HG03342 (cell line): ENCODE results near the gene FAT4.

ENCODE experiments used
- ATAC-seq: cut with Tn5 transposase; IDR thresholded peaks from one replicate; pipeline ENCODE4 v1.9.1; 2021; ENCODE audit warnings: mild to moderate bottlenecking, moderate library complexity; ENCODE audit not compliant: unreplicated experiment

FAT4 gene, protein sequence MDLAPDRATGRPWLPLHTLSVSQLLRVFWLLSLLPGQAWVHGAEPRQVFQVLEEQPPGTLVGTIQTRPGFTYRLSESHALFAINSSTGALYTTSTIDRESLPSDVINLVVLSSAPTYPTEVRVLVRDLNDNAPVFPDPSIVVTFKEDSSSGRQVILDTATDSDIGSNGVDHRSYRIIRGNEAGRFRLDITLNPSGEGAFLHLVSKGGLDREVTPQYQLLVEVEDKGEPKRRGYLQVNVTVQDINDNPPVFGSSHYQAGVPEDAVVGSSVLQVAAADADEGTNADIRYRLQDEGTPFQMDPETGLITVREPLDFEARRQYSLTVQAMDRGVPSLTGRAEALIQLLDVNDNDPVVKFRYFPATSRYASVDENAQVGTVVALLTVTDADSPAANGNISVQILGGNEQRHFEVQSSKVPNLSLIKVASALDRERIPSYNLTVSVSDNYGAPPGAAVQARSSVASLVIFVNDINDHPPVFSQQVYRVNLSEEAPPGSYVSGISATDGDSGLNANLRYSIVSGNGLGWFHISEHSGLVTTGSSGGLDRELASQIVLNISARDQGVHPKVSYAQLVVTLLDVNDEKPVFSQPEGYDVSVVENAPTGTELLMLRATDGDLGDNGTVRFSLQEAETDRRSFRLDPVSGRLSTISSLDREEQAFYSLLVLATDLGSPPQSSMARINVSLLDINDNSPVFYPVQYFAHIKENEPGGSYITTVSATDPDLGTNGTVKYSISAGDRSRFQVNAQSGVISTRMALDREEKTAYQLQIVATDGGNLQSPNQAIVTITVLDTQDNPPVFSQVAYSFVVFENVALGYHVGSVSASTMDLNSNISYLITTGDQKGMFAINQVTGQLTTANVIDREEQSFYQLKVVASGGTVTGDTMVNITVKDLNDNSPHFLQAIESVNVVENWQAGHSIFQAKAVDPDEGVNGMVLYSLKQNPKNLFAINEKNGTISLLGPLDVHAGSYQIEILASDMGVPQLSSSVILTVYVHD (N-terminal part only)

GRCh38 chr4:125314676-125315575 lies at the start of gene FAT4:
FAT4 (plus strand) TSS chr4:125314955; CDS start chr4:125316412, 1,457 bp downstream.
- ATAC-seq, result peak; percentile 85

DNA sequence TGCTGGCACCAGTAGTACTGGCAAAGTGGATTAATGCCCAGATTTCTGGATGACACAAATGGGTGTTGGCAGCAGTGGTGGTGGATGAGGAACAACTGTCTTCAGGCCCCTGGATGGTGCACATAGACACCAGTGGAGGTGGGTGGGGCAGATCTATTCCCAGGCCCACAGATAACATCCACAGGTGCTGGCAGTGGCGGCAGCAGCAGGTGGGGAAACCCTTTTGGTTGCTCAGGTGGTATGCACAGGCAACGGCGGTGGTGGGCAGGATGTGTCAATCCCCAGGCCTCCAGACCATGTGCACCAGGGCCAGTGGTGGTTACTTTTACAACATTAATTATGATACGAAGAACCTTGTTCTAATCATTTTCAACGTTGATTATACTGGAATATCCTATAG lies 48.9 kb upstream of the FAT4 start:
- no peak for ATAC-seq

GRCh38 chr4:125266901-125267604 lies 47.7 kb upstream of the FAT4 start:
- no peak for ATAC-seq

DNA sequence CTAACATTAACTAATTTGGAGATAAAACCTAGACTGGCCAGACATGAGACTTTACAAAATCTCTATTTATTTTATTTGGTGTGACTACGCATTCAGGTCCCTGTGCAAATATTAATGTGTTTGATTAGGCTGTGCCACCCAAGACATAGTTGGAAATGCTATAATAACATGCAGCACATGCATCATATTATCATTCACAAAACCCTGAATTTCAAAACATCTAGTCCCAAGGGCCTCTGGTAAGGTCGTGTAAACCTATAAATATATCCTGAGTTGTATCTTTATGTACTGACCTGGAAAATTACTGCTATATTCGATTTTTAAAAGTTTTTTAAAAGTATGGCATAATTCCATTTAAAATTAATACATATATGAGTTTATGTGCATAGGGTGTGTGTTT lies 47.1 kb upstream of the FAT4 start:
- no peak for ATAC-seq

GRCh38 chr4:125268068-125268755 lies 46.5 kb upstream of the FAT4 start:
- no peak for ATAC-seq

GRCh38 chr4:125276811-125277210 lies 37.9 kb upstream of the FAT4 start:
- no peak for ATAC-seq

DNA sequence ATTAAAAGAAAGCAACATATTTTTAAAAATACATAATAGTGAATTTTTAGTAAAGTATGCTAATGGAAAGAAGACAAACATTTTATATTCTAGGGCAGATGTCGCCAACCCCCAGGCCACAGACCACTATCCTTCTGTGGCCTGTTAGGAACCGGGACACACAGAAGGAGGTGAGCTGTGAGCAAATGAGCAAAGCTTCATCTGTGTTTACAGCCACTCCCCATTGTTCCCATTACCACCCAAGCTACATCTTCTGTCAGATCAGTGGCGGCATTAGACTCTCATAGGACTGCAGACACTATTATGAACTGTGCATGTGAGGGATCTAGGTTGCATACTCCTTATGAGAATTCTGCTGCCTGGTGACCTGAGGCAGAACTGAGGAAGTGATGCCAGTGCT lies 37.0 kb upstream of the FAT4 start:
- no peak for ATAC-seq

DNA sequence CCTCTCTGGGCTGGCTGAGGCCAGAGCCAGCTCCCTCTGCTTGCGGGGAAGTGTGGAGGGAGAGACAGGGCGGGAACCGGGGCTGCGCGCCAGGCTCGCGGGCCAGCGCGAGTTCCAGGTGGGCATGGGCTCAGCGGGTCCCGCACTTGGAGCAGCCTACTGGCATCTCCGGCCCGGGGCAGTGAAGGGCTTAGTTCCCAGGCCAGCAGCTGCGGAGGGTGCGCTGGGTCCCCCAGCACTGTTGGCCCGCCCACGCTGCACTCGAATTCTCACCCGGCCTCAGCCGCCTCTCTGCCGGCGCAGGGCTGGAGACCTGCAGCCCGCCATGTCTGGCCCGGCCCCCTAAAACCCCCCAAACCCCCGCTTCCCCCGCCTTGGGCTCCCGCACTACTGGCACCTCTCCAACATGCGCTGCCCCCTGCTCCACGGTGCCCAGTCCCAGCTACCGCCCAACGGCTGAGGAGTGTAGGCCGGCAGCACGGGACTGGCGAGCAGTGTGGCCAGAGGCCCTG lies 33.8 kb upstream of the FAT4 start:
- ATAC-seq, result no peak

DNA sequence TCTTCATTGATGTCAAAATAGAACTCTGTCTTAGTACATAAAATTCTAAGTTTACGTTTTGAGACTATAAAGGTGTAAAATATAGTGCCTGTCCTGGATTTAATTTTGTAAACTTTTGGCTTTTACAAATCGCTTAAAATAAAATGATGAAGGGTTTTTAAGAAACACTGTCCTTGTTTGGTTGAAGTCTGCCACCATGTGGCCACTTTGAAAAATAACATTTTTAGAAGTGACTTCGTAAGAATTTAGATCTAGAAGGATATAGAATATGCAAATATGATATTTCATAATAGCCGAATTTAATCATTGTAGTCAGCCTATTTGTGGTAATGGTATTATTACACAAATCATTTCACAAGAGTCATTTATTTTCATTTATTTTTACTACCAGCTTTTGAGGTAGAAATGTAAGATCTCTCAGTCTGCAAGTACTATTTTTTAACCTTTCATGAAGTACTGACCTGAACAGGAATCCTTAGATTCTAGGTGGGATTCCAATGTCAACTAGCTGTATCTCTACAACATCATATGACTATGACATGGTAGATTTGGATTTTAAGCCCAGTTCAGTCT lies 31.0 kb upstream of the FAT4 start:
- ATAC-seq, result peak; percentile 60

- no peak for ATAC-seq
Observed at GRCh38 chr4:125297116-125297515, 17.6 kb upstream of the FAT4 start.

GRCh38 chr4:125303058-125303457 lies 11.7 kb upstream of the FAT4 start:
- ATAC-seq, result no peak

- ATAC-seq, result no peak
Observed at GRCh38 chr4:125303821-125304220, 10.9 kb upstream of the FAT4 start.

DNA sequence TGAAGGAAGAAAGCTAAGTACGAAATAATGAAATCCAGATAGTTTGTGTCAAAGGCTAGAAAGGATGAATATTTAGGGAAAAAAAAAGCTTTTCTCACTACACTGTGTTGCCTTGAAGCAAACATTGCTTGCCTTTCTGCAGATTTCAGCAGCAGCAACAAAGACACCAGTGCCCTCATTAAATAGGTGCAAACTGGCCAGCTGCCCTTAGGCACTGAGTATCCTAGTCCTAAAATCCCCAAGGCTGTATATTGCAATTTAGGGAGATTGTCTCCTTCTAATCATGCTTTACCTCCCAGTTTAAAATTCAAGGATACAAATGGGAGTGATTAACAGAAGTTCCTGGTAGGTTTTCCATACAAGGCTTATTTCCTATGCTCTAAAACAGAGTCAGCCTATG lies 8.6 kb upstream of the FAT4 start:
- ATAC-seq, result no peak

DNA sequence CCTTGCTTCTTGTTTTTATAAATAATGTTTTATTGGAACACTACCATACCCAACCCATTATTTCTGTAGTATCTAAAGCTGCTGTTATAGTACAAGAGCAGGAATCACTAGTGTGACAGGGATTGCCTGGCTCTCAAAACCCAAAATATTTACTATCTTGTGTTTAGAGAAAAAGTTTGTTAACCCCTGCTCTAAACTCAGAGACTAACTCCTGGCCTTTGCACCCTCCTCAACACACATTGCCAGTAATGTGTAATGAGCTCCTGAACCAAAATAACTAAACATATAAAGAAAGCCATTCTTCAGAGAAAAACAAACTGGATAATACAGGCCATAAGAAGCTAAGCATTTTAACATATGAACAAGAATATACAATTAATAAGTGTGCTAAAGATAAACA lies 8.2 kb upstream of the FAT4 start:
- no peak for ATAC-seq

DNA sequence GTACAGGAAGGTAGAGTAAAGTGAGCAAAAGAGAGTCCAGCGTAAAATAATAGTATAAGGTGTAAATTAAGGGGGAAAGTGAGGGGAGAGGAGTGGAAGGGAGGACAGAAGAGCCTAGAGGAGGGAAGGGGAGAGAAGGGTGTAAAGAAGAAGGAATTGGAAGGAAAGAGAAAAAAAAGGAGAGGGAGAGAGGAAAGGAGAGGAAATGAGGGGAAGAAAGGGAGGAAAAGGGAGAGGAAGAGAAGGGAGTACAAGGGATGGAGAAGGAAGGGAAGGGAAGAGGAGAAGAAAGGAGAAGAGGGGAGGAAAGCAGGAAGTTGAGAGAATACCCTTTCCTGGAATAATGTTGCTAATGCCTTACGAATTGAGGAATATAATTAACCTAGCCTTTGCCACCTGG lies 3.3 kb upstream of the FAT4 start:
- ATAC-seq, result no peak

GRCh38 chr4:125313497-125313896 lies 1.3 kb upstream of the FAT4 start:
- peak; percentile 50 for ATAC-seq

DNA sequence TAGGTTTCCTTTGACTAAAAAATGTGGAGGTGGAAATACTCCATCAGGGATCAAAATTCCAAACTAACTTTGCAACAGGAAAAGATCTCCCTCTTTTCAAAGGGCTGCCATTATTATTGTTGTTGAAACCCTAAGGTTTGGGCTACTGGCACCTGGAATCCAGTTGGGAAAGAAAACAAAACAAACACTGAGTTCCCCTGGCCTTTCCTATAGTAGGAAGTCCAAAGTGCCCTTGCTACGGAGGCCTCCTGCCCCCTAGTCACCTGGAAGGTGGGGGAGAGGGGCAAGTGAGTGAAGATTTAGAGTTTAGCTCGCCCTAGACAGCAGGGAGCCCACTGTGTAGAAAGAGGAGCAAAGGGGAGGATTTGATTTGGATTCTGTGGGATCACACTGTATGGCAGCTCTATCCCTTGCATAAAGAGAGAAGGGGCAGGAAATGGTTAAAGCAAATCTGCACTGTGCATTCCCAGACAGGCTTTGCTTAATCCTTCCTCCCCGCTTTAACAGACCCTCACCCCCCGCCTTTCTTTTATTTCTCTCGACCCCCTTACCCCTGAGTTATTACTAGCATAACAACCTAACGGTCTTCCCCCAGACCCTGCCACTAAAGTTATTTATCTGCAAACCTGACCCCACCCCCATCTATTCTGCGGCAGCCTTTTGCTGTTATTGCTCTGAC lies 627 bp upstream of the FAT4 start:
- no peak for ATAC-seq

- ATAC-seq, result no peak
Observed at GRCh38 chr4:125315576-125316400, 1.0 kb downstream of the FAT4 start.
